Activated naive CD8-positive, alpha-beta T cell (primary cell): ENCODE data around the gene UNC5B.

Source experiments
- H3K27ac Mint-ChIP-seq: one replicate; pipeline ENCODE4 v1.8.0; 2021; ENCODE audit warnings: mixed read lengths
- H3K27me3 Mint-ChIP-seq: one replicate; pipeline ENCODE4 v1.8.0; 2021; ENCODE audit warnings: mixed read lengths
- H3K36me3 Mint-ChIP-seq: one replicate; pipeline ENCODE4 v1.8.0; 2021; ENCODE audit warnings: mixed read lengths
- H3K4me1 Mint-ChIP-seq: one replicate; pipeline ENCODE4 v1.8.0; 2021; ENCODE audit warnings: low read depth, mixed read lengths
- H3K4me3 Mint-ChIP-seq: one replicate; pipeline ENCODE4 v1.8.0; 2021; ENCODE audit warnings: mild to moderate bottlenecking, mixed read lengths
- H3K9me3 Mint-ChIP-seq: one replicate; pipeline ENCODE4 v1.8.0; 2021; ENCODE audit warnings: low read depth, mixed read lengths

UNC5B gene

GRCh38 chr10:71202314-71202713 lies 10.1 kb upstream of the UNC5B start:
- H3K4me1 Mint-ChIP-seq = no peaks in the 10 kb centered on the region
- peaks cover 10% of the 10 kb centered on the region for H3K27me3 Mint-ChIP-seq
- peaks cover 6% of the 10 kb centered on the region for H3K9me3 Mint-ChIP-seq
- no peaks in the 10 kb centered on the region for H3K36me3 Mint-ChIP-seq
- no peak overlapping the region for H3K4me3 Mint-ChIP-seq
- H3K27ac Mint-ChIP-seq = no peak overlapping the region

- Mint-ChIP-seq H3K36me3 (no peaks in the 10 kb centered on the region), H3K27me3 (peaks cover 17% of the 10 kb centered on the region), H3K27ac (no peak overlapping the region), H3K4me1 (no peaks in the 10 kb centered on the region), H3K4me3 (no peak overlapping the region), H3K9me3 (no peaks in the 10 kb centered on the region)
These were observed 9.2 kb upstream of the UNC5B start for GRCh38 chr10:71203124-71203523.

GRCh38 chr10:71203716-71204115 lies 8.7 kb upstream of the UNC5B start:
- Mint-ChIP-seq H3K4me1 (no peaks in the 10 kb centered on the region), H3K9me3 (no peaks in the 10 kb centered on the region), H3K36me3 (no peaks in the 10 kb centered on the region), H3K4me3 (no peak overlapping the region), H3K27ac (no peak overlapping the region), H3K27me3 (peaks cover 17% of the 10 kb centered on the region)

GRCh38 chr10:71204746-71205145 lies 7.6 kb upstream of the UNC5B start:
- Mint-ChIP-seq H3K4me1 (peaks cover 2% of the 10 kb centered on the region), H3K27ac (no peak overlapping the region), H3K36me3 (no peaks in the 10 kb centered on the region), H3K27me3 (peaks cover 17% of the 10 kb centered on the region), H3K4me3 (no peak overlapping the region), H3K9me3 (no peaks in the 10 kb centered on the region)

DNA sequence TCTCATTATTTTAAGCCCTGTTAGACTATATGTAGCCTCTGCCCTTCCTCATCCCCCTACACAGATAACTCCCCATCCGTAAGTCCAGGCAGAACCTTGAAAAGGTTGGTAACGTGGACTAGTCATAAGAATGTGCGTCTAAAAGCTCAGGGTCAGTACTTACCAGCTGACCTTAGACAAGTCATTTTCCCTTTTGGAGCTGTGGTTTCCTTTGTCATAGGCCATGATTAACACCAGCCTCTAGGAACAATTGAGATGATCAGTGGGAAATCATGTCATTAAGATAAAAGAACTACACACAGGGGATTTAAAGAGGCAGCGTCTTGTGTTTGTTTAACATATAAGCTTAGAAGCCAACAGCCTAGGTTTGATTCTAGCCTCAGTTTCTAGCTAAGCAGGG lies 6.9 kb upstream of the UNC5B start:
- H3K27me3 Mint-ChIP-seq = peaks cover 22% of the 10 kb centered on the region
- no peak overlapping the region for H3K27ac Mint-ChIP-seq
- peaks cover 2% of the 10 kb centered on the region for H3K4me1 Mint-ChIP-seq
- no peaks in the 10 kb centered on the region for H3K9me3 Mint-ChIP-seq
- no peak overlapping the region for H3K4me3 Mint-ChIP-seq
- H3K36me3 Mint-ChIP-seq = no peaks in the 10 kb centered on the region

DNA sequence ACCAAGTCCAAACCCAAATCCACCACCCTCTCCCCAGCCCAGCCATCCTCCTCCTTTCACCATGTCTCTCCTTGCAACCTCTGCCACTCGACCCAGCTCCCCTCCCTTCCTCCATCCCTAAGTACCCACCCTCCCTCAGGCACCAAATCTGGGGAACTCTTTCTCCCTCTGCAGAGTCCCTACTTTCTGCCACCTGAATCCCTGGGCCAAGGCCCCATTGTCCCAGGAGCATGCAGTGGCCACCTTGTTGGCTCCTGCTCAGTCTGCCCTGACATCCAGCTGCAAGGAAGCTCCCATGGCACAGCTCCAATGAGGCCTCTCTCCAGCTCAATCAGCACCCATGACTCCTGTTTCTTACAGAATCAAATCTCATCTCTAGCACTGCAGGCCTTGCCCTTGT lies 5.5 kb upstream of the UNC5B start:
- Mint-ChIP-seq H3K27ac (no peak overlapping the region), H3K27me3 (peaks cover 33% of the 10 kb centered on the region), H3K4me1 (peaks cover 7% of the 10 kb centered on the region), H3K4me3 (no peak overlapping the region), H3K9me3 (no peaks in the 10 kb centered on the region), H3K36me3 (no peaks in the 10 kb centered on the region)

DNA sequence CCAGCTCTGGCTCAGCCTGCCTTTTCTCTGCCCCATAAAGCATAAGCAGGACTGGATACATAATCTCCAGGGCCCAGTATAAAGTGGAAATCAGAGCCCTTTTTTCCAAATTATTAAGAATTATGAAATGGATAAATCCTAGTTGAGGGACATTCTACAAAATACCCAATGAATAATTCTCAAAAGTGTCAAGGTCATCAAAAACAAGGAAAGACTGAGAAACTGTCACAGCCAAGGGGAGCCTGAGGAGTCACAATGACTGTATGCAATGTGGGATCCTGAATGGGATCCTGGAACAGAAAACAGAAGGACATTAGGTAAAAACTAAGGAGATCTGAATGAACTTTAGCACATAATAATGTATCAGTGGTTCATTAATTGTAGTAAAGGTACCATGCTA lies 4.8 kb upstream of the UNC5B start:
- Mint-ChIP-seq H3K27me3 (peaks cover 33% of the 10 kb centered on the region), H3K27ac (no peak overlapping the region), H3K4me1 (peaks cover 10% of the 10 kb centered on the region), H3K4me3 (no peak overlapping the region), H3K9me3 (no peaks in the 10 kb centered on the region), H3K36me3 (no peaks in the 10 kb centered on the region)

GRCh38 chr10:71209352-71209715 lies 3.0 kb upstream of the UNC5B start:
- H3K4me3 Mint-ChIP-seq = no peak overlapping the region
- H3K27me3 Mint-ChIP-seq = peaks cover 34% of the 10 kb centered on the region
- peaks cover 17% of the 10 kb centered on the region for H3K4me1 Mint-ChIP-seq
- H3K27ac Mint-ChIP-seq = no peak overlapping the region
- no peaks in the 10 kb centered on the region for H3K9me3 Mint-ChIP-seq
- H3K36me3 Mint-ChIP-seq = no peaks in the 10 kb centered on the region

- H3K9me3 Mint-ChIP-seq = no peaks in the 10 kb centered on the region
- no peaks in the 10 kb centered on the region for H3K36me3 Mint-ChIP-seq
- no peak overlapping the region for H3K4me3 Mint-ChIP-seq
- no peak overlapping the region for H3K27ac Mint-ChIP-seq
- peaks cover 33% of the 10 kb centered on the region for H3K27me3 Mint-ChIP-seq
- H3K4me1 Mint-ChIP-seq = peaks cover 18% of the 10 kb centered on the region
These were observed 2.4 kb upstream of the UNC5B start for GRCh38 chr10:71209731-71210541.

DNA sequence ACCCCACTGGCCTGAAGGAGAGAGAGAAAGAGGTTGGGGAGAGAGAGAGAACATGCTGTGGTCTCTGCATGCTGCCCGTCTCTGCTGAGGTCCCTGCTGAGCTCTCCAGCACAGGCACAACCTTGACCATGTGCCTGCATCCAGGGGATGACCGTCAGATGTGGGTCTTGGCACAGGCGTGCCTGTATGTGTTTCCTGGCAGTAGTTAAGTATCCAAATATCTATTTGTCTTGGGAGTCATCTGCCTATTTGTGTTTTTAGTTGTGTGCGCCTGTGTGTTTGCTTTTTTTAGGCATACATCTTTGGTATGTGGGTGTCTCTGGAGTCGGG lies 1.9 kb upstream of the UNC5B start:
- Mint-ChIP-seq H3K4me3 (no peak overlapping the region), H3K9me3 (no peaks in the 10 kb centered on the region), H3K36me3 (no peaks in the 10 kb centered on the region), H3K27ac (no peak overlapping the region), H3K4me1 (peaks cover 18% of the 10 kb centered on the region), H3K27me3 (peaks cover 33% of the 10 kb centered on the region)

DNA sequence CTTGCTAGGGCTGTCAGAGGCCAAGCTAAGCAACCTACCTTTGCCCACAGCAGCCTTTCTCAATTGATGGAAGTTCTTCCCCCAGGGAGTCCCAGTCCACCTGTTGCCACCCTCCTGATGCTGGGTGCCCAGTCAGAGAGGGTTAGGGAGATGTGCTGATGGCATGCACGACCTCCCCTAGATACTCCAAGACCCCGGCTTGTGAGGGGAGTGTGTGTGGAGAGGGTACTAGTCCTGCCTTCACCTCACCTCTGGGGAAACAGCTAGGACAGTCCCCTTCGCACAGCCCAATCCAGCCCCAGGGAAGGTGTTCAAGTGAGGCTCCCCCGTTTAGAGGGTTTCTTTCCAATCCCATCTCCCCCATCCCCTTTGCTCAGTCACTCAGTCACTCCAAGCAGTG lies 1.3 kb upstream of the UNC5B start:
- H3K4me1 Mint-ChIP-seq = peaks cover 20% of the 10 kb centered on the region
- H3K27ac Mint-ChIP-seq = no peak overlapping the region
- no peak overlapping the region for H3K4me3 Mint-ChIP-seq
- peaks cover 37% of the 10 kb centered on the region for H3K27me3 Mint-ChIP-seq
- H3K36me3 Mint-ChIP-seq = no peaks in the 10 kb centered on the region
- H3K9me3 Mint-ChIP-seq = no peaks in the 10 kb centered on the region

- peaks cover 23% of the 10 kb centered on the region for H3K4me1 Mint-ChIP-seq
- no peak overlapping the region for H3K27ac Mint-ChIP-seq
- no peaks in the 10 kb centered on the region for H3K9me3 Mint-ChIP-seq
- H3K36me3 Mint-ChIP-seq = no peaks in the 10 kb centered on the region
- H3K27me3 Mint-ChIP-seq = peaks cover 39% of the 10 kb centered on the region
- H3K4me3 Mint-ChIP-seq = peak overlapping the region; percentile 67
These were observed 524 bp upstream of the UNC5B start for GRCh38 chr10:71211775-71212317.

DNA sequence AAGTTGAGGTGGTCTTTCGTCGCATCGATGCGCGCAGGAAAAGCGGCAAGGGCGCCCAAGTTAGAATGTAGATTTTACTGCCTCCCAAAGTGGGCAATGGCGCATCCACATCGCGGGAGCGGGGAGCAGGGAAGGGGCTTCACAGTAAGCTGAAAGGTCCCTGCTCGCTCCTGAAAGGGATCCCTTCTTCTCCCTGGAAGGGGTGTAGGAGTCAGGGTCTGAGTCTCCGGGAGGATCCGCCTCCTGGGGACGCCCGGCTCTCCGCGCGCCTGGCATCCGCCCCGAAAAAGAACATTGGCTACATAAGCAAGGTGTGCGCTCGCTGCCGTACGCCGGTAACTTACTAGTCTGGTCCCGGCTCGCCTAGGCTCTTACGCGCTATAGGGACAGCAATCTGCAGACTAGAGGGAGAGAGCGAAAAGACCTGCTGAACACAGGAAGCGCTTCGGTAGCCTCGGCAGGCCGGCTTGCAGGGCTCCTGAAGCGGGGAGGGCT lies 804 bp downstream of the UNC5B start:
- Mint-ChIP-seq H3K4me3 (peak overlapping the region; percentile 83), H3K9me3 (no peaks in the 10 kb centered on the region), H3K27me3 (peaks cover 31% of the 10 kb centered on the region), H3K4me1 (peaks cover 26% of the 10 kb centered on the region), H3K36me3 (no peaks in the 10 kb centered on the region), H3K27ac (no peak overlapping the region)

- peak overlapping the region; percentile 44 for H3K4me3 Mint-ChIP-seq
- peaks cover 27% of the 10 kb centered on the region for H3K4me1 Mint-ChIP-seq
- H3K27me3 Mint-ChIP-seq = peaks cover 31% of the 10 kb centered on the region
These were observed 1.5 kb downstream of the UNC5B start for GRCh38 chr10:71213761-71214440.

DNA sequence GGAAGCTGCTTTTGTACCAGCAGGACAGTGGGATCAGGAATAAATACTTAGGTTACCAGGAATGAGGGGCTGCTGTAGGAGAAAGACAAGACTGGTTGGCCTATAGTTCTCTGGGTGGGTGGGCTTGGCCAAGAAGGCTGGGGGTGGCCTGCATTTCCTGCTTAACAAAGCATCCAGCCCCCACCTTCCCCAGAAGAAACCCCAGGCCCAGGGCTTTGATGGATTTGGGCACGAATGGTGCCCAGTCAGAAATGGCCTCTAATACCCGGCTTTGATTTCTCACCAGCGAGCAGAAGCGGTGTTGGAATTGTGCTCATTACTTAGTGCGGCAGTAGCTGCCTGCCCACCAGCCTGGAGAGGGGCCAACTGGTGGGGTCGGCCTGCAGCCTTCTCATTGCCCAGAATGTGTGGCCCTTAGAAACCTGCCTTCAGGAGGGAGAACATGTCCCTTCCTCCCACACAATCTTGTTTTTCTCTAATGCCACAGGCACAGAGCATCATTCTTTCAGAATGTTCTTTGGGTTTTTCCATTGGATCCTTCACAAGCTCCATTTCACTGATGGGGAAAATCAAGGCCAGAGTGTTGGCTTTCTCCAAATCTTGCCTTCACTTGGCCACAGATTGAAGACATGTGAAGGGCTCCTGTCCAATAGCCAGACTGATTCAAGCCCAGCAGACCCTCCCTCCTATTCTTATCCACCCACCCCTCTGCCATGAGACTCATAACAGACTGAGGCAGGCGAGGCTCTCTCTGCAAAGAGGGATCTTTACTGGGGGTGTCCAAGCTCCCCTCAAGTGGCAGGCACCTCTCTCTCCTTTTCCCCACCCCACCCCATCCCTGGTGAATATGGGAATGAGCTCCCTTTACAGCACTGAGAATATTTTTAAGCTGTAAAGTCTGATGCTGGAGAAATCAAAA lies 2.5 kb downstream of the UNC5B start:
- Mint-ChIP-seq H3K27me3 (peaks cover 30% of the 10 kb centered on the region), H3K9me3 (no peaks in the 10 kb centered on the region), H3K27ac (no peak overlapping the region), H3K4me1 (peaks cover 25% of the 10 kb centered on the region), H3K36me3 (no peaks in the 10 kb centered on the region), H3K4me3 (peak overlapping the region; percentile 44)

More at GRCh38 chr10:71213761-71214440, 1.5 kb downstream of the UNC5B start:
- Mint-ChIP-seq H3K36me3 (no peaks in the 10 kb centered on the region), H3K27ac (no peak overlapping the region), H3K9me3 (no peaks in the 10 kb centered on the region)
